GM19463 (cell line): ENCODE data around the gene TMX2.
"Not testable (repeated sequence)": the region's sequence is repeated elsewhere in the genome, so short reads cannot be mapped to it uniquely, and the experiment has no call there.

Experiments
- ATAC-seq: cut with Tn5 transposase; IDR thresholded peaks from one replicate; pipeline ENCODE4 v1.9.1; 2021; ENCODE audit warnings: mild to moderate bottlenecking, moderate library complexity; ENCODE audit not compliant: unreplicated experiment

Gene TMX2

GRCh38 chr11:57712256-57713150, at the start of gene TMX2:
TSS of gene TMX2 (plus strand) at chr11:57712593. CDS start at chr11:57712619, 26 bp downstream.
- ATAC-seq, result peak; percentile 93

GRCh38 chr11:57662893-57663292, 49.5 kb upstream of the TMX2 start:
- no peak for ATAC-seq

DNA sequence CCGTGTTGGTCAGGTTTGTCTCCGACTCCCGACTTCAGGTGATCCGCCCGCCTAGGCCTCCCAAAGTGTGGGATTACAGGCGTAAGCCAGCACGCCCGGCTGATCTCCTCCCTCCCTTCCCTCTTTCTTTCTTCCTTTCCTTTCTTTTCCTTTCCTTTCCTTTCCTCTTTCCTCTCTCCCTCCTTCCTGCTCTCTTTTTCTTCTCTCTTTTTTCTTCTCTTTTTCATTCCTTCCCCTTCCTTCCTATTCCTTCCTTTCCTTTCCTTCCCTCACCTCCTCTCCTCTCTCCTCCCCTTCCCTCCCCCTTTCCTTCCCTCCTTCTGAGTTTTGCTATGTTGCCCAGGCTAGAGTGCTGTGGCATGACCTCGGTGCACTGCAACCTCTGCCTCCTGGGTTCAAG, 48.4 kb upstream of the TMX2 start:
- ATAC-seq, result no peak

DNA sequence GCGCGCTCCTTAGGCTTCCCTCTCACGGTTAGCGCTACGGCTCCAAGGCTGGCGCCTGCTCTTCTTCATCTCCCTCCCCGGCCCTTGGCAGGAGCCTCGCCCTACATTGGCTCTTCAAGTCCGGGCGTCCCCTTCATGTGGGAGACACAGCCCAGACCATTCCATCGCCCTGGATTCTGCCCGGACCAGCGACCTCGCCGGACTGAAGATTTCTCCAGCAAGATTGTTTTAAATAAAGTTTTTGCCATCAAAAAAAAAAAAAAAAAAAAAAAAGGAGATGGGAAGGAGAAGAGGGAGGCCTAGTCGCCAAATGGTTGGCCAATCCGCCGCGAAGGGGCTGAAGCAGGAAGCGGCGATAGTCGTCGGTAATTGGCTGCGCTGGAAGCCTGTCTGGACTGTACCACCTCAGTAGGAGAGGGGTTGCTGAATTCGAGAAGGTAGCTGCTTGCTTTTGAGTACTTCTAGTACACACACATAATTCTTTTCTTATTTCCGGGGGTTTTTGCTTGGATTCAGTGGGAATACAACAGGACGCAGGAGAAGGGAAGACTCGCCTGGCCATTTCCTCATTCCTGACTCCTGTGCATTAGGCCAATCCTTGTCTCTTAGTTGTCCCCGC, 45.2 kb upstream of the TMX2 start:
- peak; percentile 53 for ATAC-seq

GRCh38 chr11:57667736-57668433, 44.5 kb upstream of the TMX2 start, which contains the start of gene ZDHHC5:
TSS of gene ZDHHC5 (plus strand) at chr11:57668114. CDS start at chr11:57673091, 4,977 bp downstream.
- ATAC-seq, result peak; percentile 83

- peak; percentile 5 for ATAC-seq
Observed at GRCh38 chr11:57668434-57668782, 44.0 kb upstream of the TMX2 start.

DNA sequence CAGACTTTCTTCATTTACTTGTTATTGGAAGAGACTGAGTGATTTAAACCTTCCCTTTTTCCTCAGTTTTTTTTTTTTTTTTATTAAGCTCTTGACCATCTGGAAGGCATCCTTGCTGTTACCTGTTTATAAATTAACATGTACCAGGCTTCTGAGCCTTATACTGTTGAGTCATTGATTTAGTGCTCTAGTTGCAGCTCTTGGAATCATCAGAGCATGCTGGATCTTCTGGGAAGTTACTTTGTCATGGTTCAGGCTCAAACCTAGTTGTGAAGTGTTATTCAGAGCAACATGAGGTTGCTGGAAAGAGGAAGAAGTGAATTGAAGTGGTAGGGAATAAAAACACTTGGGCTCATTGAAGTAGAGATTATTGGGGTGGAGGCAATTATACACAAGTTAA, 38.1 kb upstream of the TMX2 start:
- ATAC-seq, result no peak

DNA sequence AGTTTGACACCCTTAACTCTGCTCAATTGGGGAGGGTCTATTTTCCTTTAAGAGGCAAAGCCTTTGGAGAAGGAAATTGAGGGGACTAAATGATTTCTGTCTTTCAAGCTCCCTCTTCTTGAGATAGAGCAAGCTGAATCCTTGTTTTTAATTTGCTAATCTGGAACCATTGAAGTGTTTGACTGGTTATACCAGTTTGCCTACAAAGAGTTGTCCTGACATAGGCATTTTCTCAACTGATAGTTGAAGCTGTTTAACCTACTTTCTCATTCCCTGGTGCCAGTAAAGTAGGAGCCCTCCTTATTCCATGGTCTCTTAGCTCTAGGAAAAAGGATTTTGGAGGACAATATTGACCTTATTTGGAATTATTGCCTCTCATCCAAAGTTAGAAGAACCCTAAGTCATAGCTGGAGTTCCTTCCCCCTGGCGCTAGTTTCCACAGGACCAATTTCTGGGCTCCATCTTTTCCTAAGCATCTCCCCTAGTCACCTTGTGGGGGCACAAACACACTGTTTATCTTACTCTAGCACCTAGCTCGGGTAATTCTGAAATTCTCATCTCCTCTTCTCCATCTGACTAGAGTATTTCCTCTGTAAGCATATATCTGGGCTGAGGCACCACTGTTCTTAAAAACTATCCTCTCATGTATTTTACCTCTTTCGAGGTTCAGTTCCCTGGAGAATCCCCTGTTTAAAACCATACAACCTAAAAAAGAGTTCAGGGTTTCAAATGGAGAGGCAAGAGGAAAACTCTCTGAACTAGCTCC, 37.0 kb upstream of the TMX2 start:
- ATAC-seq, result no peak

GRCh38 chr11:57679396-57679795, 33.0 kb upstream of the TMX2 start:
- no peak for ATAC-seq

- ATAC-seq, result peak; percentile 52
Observed at GRCh38 chr11:57680552-57680874, 31.9 kb upstream of the TMX2 start.

DNA sequence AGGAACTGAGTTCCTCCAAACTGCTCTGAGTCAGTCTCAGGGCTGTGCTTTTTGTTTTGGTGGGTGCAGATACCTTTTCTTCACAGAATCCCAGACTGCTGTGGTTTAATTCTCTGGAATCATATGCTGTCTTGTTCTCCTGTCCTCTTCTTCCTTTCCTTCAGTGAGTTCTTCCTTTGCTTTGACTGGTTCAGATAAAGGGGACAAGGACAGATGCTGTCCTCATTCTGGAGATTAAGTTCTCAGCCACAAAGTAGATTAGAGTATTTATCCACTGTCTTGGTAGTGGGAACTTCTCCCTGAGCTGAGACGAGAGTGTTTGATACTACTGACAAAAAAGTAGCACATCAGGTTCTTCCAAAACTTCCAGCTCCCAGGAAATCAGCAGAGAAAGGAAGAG, 31.2 kb upstream of the TMX2 start:
- no peak for ATAC-seq

GRCh38 chr11:57690474-57690873, 21.9 kb upstream of the TMX2 start:
- ATAC-seq, result not testable (repeated sequence)

DNA sequence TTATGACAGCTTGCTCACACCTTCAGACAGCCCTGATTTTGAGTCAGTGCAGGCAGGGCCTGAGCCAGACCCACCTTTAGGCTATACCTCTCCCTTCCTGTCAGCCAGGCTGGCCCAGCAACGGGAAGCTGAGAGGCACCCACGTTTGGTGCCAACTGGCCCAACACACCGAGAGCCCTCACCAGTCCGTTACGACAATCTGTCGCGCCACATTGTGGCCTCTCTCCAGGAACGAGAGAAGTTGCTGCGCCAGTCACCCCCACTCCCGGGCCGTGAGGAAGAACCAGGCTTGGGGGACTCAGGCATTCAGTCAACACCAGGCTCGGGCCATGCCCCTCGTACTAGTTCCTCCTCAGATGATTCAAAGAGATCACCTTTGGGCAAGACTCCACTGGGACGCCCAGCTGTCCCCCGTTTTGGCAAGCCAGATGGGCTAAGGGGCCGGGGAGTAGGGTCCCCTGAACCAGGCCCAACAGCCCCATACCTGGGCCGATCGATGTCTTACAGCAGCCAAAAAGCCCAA, 13.5 kb upstream of the TMX2 start:
- ATAC-seq, result no peak

- ATAC-seq, result no peak
Observed at GRCh38 chr11:57699813-57700212, 12.6 kb upstream of the TMX2 start.

DNA sequence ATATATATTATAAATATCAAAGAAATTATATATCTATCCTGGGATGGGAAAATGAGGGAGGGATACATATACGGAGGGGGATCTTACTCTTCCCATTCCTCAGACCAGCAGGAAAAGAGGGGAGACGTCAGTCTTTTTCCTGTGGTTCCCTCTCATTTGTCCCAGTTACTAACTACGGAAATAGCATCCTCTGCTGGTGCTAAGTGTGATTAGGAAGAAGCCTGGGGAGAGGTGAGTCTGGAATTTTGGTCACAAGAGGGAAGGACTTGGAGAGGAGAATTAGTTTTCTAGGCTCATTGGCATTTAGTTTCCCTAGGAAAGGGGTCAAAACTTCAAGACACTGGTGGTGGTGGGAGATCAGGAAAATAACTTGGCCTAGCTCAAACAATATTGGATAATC, 12.0 kb upstream of the TMX2 start:
- no peak for ATAC-seq

DNA sequence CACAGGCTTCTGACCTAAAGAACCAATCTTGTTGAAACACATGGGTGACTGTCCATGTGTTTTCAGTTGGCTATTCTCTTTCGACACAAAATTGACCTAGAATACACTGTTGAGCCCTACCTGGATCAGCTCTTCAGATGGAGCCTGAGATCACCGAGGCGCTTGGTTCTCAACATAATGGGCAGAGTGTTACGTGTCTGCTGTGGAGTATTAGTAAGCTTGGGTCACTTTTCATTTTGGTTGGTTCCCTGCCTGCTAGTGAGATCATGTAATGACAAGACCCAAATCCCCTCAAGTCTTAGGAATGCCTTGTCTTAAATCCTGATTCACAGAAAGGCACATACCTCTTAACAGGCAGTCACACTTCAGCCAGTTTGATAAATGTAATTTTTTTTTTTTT, 9.1 kb upstream of the TMX2 start:
- ATAC-seq, result no peak

GRCh38 chr11:57704932-57705331, 7.5 kb upstream of the TMX2 start:
- ATAC-seq, result no peak

GRCh38 chr11:57705432-57705831, 7.0 kb upstream of the TMX2 start:
- ATAC-seq, result not testable (repeated sequence)

DNA sequence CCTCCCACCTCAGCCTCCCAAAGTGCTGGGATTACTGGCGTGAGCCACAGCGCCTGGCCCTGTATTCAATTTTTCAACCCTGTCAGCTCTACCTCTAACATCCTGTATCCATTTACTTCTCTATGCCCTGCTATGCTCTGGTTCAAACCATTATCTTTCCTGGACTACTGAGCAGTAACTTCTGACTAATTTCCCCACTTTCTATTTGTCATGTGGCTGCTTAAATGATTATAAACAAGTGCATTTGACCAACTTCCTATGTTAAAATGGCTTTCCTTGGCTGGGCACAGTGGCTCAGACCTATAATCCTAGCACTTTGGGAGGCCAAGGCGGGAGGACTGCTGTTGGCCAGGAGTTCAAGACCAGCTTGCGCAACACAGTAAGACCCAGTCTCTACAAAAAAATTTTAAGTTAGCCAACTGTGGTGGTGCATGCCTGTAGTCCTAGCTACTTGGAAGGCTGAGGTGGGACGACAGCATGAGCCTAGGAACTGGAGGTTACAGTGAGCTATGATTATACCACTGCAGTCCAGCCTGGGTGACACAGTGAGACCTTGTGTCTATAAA, 2.5 kb upstream of the TMX2 start:
- no peak for ATAC-seq

GRCh38 chr11:57711414-57712255, 758 bp upstream of the TMX2 start, which contains the start of gene MED19:
TSS of gene MED19 (minus strand) at chr11:57712215. CDS start at chr11:57712179, 36 bp downstream.
- ATAC-seq, result peak; percentile 37
